Ovary (tissue), 3 donors: ENCODE results near the gene CCNE1.

Source experiments
- EP300 ChIP-seq: sonication (generic); formaldehyde crosslinking; IDR thresholded peaks from one replicate; pipeline ENCODE4 v1.6.1; 2017; ENCODE audit warnings: antibody characterized with exemption
- POLR2A ChIP-seq: fragments of 450-650 bp; IDR thresholded peaks from one replicate; pipeline ENCODE4 v1.6.1; 2017; ENCODE audit warnings: antibody characterized with exemption, mild to moderate bottlenecking, moderate library complexity
- TF ChIP-seq, protein P1 (sequence below), 3 donors: fragments of 450-650 bp in 2 of 3; fragments of 200-600 bp in 1 of 3; IDR thresholded peaks; one replicate each; pipeline versions ENCODE4 v1.5.1 to v1.8.0; 2016 to 2022; ENCODE audit warnings: antibody characterized with exemption in 3 of 3, mild to moderate bottlenecking in 1 of 3
- donor health status: DM: no; HTN: no; CAD: no.

DNA sequence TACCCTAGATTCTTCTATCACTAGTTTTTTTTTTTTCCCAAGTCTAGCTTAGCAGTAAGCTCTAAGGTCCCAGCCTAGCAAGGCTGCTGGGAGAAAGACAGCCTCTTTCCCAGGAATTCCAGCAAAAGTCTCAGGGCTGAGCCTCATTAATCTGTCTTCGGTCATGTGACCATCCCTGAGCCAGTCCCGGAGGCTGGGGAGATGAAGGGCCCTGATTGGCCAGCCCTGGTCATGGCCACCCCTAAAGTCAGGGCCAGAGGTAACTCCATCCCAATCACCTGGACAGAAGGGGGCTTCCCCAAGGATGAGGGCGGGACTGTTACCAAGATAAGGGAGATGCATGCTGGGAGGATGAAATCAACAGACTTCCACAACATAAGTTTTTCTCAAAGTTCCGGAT lies 43.3 kb downstream of the CCNE1 start:
- TF ChIP-seq POLR2A = no peak
- TF ChIP-seq, protein P1, sequence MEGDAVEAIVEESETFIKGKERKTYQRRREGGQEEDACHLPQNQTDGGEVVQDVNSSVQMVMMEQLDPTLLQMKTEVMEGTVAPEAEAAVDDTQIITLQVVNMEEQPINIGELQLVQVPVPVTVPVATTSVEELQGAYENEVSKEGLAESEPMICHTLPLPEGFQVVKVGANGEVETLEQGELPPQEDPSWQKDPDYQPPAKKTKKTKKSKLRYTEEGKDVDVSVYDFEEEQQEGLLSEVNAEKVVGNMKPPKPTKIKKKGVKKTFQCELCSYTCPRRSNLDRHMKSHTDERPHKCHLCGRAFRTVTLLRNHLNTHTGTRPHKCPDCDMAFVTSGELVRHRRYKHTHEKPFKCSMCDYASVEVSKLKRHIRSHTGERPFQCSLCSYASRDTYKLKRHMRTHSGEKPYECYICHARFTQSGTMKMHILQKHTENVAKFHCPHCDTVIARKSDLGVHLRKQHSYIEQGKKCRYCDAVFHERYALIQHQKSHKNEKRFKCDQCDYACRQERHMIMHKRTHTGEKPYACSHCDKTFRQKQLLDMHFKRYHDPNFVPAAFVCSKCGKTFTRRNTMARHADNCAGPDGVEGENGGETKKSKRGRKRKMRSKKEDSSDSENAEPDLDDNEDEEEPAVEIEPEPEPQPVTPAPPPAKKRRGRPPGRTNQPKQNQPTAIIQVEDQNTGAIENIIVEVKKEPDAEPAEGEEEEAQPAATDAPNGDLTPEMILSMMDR (IDR thresholded peaks at IDR 0.05) = no peak
- no peak for TF ChIP-seq EP300
